ENCODE results near the gene PRKCQ. TPM values are rescaled to one million over a fixed set of nuclear protein-coding genes. Genes with fewer than 3 reads are reported as not detected.

PRKCQ gene
- total and polyA plus RNA-seq, 2 of the 4 experiments (the other 2 are of a cell fraction) = under 0.01 to 0.03 TPM

GRCh38 chr10:6395606-6396005 lies 184.5 kb downstream of the PRKCQ start:
- ChIA-PET CTCF (no interaction called here), POLR2A (ENCODE audit: unreplicated experiment) (no interaction called here)
- Histone ChIP-seq H3K36me3 (ENCODE audit: control insufficient read depth, insufficient read depth, low read length) (no peaks in the 10 kb centered on the region), H2BK5ac (ENCODE audit: low read depth, low read length, poor library complexity, severe bottlenecking) (no peak overlapping the region), H3K18ac (ENCODE audit: low read depth, low read length) (no peak overlapping the region), H3K9me3 (ENCODE audit: control insufficient read depth, insufficient read depth, low read length) (peaks cover 7% of the 10 kb centered on the region; the same call in 1 of the 2 replicates), H2AK5ac (ENCODE audit: low read depth, low read length) (no peak overlapping the region), H4K20me1 (ENCODE audit: insufficient read depth, low read length) (no peaks in the 10 kb centered on the region), H2AK9ac (replicated peaks; ENCODE audit: low read depth, low read length, poor library complexity) (no peak overlapping the region), H2AFZ (replicated peaks; ENCODE audit: low read length, poor library complexity) (no peak overlapping the region), H4K8ac (ENCODE audit: low read depth in 2 of 2, low read length in 2 of 2) (no peak overlapping the region), H3K79me1 (ENCODE audit: low read depth in 1 of 2, low read length in 2 of 2) (peaks cover 0 to 6% of the 10 kb centered on the region in 2 experiments; a peak in 3 of 4 replicates), H2BK15ac (ENCODE audit: low read depth, low read length) (no peak overlapping the region; the same call in 2 of the 3 replicates), H3K27ac (ENCODE audit: insufficient read depth, low read length) (no peak overlapping the region), H3K4me3 (ENCODE audit: insufficient read depth, low read depth, low read length) (no peak overlapping the region), H3K14ac (replicated peaks; ENCODE audit: low read depth, low read length) (no peak overlapping the region), H3K56ac (ENCODE audit: extremely low read depth, insufficient read depth, low read length) (no peak overlapping the region), H2BK20ac (ENCODE audit: low read depth, low read length) (no peak overlapping the region), H3K4ac (ENCODE audit: low read depth, low read length) (no peak overlapping the region), H3K4me2 (ENCODE audit: low read depth, low read length) (no peak overlapping the region), H4K91ac (ENCODE audit: insufficient read depth, low read depth, low read length) (no peak overlapping the region), H4K5ac (ENCODE audit: low read depth, low read length) (no peak overlapping the region), H3K9ac (ENCODE audit: low read depth, low read length) (no peak overlapping the region), H3K9me1 (ENCODE audit: insufficient read depth, low read length) (peaks cover 15% of the 10 kb centered on the region), H3K23ac (ENCODE audit: low read depth, low read length) (no peak overlapping the region), H2BK120ac (ENCODE audit: low read depth, low read length) (no peak overlapping the region; the same call in 1 of the 2 replicates), H3K4me1 (ENCODE audit: control insufficient read depth, insufficient read depth, low read length) (peaks cover 17% of the 10 kb centered on the region), H3K27me3 (ENCODE audit: control insufficient read depth, insufficient read depth, low read length) (no peaks in the 10 kb centered on the region)
- 89% methylated on average over 5 of the region's 8 CpGs; no CpG with 5 or more reads in 1 of the 2 experiments for WGBS, 2 experiments (ENCODE audit: extremely low coverage in 2 of 2, insufficient read length in 1 of 2)
- in situ Hi-C loops (cut with MboI; ENCODE audit: low sequenced_read_pairs) = loop anchor here (10.0 kb wide), 1 partner anchor 171 kb away; no protein-coding TSS in a partner anchor
- DNase-seq = no peak
- intact Hi-C loops (cut with micrococcal nuclease) = loop anchor here (10.0 kb wide), 1 partner anchor 151 kb away; no protein-coding TSS in a partner anchor
- TF ChIP-seq RCOR1 (IDR thresholded peaks at IDR 0.05; ENCODE audit: insufficient replicate concordance, low read length) (no peak), USF2 (IDR thresholded peaks at IDR 0.05; ENCODE audit: low read depth, low read length) (no peak), SMC3 (IDR thresholded peaks at IDR 0.05; ENCODE audit: low read depth, low read length) (no peak), ELK1 (IDR thresholded peaks at IDR 0.05; ENCODE audit: borderline replicate concordance, low read depth, low read length) (no peak), CTCF (conservative IDR thresholded peaks at IDR 0.05; ENCODE audit: low read depth, low read length) (no peak), MAFK (IDR thresholded peaks at IDR 0.05; ENCODE audit: low read depth, low read length) (no peak), RFX5 (IDR thresholded peaks at IDR 0.05; ENCODE audit: low read depth, low read length) (no peak), MAZ (IDR thresholded peaks at IDR 0.05; ENCODE audit: borderline replicate concordance, low read depth, low read length) (no peak), FOS (IDR thresholded peaks at IDR 0.05; ENCODE audit: low read depth, low read length) (no peak), BHLHE40 (IDR thresholded peaks at IDR 0.05; ENCODE audit: low read depth, low read length) (no peak), NFE2L2 (IDR thresholded peaks at IDR 0.05; ENCODE audit: low read depth, low read length) (no peak), CEBPB (IDR thresholded peaks at IDR 0.05; ENCODE audit: low read depth, low read length) (no peak), MXI1 (IDR thresholded peaks at IDR 0.05; ENCODE audit: borderline replicate concordance, low read depth, low read length) (no peak)
- dilution Hi-C loops (cut with HindIII; ENCODE audit: low sequenced_read_pairs, unreplicated experiment) = no loop called here
- BruUV-seq (replicated peaks) = no TSS peak
- no peak for ATAC-seq (ENCODE audit: low read depth)
